ENCODE results near the gene ANK3.

Gene ANK3

DNA sequence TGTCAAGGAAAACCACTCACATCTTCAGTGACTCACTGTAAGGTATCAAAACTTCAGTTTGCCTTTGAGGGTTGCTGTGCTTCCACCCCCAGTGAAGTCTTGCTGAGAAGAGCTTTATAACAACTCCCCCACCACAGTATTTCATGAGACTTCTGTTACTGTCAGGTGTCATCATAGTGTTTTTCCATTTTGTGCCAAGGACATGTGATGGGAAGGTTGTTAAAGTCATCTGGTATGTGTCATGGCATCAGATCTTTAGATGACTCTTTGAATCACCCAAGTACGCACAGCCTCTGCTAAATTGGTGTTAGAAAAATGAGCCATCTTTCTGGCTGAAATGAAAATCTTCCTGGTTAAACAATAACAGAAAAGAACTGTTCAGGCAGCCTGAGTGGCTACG is 368.3 kb downstream of the ANK3 start:
- DNase-seq = no peak

DNA sequence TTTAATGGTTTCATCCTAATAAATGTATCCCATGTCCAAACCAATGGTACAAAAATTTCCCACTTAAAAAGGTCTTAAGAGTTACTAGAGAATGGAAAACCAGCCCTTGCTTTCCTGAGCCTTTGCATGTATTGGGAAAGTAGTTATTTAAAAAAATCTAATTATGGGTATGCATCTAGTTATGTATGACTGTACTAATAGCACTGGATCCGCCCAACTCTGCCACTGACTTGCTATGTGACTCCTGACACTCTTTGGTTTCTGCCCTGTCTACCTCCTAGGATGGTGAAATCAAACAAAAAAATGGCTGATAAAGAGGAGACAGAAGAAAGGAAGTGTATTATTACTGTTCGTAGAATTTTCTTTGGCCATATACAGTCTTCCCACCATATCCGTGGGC is 372.9 kb downstream of the ANK3 start:
- DNase-seq = no peak

DNA sequence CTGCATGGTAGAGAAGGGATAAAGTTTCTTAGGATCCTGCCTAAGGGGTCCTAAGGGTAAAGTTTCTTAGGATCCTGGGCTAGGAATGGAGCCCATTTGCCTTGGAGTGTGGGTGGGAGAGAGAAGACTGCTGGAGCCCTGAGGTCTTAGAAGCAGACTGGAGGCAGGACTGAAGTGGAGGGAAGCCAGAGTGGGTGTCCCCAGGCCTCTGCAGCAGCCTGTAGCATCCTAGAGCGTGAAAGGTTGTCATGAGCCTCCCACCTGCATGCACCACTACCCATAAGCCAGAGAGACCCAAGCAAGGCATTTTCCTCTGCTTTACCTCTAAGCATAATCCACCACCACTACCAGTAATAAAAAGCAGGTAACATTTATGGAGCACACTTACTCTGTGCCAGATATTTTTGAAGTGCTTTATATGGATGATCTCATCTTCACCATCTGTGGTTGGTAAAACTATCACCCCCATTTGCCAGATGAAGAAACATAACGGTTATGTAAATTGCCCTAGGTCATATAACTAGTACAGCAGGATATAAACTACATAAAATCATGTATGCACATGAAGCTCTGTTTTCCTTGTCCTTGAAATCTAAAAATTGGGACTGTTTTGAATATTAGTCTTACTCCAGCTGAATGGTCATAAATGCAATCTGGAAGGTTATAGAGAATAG is 379.8 kb downstream of the ANK3 start:
- no peak for DNase-seq

DNA sequence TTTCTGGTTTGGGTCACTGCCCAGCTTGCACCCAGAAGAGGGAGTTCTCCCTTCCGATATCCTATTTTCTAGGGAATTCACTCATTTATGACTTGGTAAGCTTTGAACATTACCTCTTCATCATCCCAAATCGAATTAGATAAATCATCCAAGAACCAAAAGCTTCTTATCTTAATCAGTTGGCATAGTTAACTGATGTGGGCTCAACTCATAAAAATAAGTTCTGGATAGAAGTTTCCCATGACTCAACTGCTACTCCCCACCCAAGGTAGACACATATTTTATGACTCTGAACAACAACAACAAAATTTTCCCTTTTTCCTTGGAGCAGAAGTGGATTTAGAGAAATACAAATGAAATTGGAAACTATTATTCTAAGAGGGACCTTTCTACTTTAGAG is 380.4 kb downstream of the ANK3 start:
- no peak for DNase-seq

DNA sequence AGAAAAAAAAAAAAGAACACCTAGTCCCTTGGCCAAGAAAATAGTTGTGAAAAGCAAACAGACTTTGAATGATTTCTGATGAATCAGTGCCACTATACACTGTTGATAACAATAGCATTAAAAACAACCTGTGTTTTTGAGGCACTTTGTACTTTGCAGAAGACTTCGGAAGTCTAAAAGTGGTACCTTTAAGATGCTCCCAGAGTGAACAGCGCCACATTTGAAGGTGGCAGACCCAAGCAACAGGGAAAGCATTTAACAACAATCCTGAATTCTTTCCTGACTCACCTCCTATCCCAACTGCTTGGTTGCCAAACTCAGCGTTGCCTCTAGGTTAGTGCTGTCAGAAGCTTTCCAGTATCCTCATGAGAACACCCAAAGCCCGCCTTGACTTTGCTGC is 380.9 kb downstream of the ANK3 start:
- DNase-seq = no peak

DNA sequence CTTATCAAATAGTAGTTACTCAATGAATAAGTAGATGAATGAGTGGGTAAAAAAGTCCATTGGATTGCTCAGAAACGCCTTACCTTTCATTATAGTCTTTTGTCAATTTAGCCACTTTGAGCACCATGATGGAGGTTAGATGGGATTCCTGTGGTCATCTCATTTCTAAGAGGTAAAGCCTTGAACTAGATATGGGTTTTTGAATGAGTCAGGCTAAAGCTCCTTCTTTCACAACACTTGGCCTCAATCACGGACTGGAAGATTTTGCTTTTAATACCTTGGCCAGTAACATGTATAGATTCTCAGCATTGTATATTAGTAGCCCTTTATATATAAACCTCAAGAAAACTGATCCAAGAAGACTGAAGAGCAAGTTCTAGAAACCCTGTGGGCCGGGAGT is 383.6 kb downstream of the ANK3 start:
- no peak for DNase-seq

DNA sequence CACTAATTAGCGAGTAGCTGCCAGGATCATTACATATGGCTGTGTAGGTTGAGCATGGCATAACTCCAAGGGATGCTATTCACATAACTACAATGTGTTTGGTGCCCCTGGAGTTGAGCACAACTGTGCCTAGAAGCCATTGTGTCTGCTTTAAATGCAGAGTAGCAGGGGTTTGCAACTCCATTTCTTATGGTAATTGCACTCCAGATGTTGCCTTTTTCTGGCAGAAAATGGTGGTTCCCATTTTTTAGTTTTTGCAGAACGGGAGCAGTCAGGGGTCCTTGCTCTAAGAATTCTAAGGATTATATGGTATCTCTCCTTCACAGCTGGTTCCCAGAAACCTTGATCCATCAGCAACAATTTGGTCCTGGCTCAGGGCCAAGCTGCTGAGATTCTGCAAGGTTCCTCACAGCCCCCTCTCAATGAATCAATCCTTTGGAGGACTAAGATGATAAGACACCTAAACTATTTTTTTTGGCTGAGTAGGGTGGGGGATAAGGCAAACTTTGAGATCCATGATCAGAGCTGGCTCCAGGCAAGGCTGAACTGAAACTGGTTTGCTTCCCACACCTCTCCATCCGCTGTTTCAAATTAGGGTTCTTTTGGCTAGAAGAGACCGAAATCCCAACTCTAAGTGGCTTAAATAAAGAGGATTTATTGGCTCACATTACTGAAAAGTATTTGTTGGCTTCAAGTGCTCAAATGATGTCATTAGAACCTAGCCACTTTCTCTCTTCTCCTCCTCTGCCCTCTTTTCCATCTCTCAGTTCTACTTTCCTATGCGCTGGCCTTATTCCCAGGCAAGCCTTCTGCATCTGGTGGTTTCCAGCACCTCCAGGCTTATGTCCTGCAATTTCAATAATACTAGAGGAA is 385.8 kb downstream of the ANK3 start:
- no peak for DNase-seq

DNA sequence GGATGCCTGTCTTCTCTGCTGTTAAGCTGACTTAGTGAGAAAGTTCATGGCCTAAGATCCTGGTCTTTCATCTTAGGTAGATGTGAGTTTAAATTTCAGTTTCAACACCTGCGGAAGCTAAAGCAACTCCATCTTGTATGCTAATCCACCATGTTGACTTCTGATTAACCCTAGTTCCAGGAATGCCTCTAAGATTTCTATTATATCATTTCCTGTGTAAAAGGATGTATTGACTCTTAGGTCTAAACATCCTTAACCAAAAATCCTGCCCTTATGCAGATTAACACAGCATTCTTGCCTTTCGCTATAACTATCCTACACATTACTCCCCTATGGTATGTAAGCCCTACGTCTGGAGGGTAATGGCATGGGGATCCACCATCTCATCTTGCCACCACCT is 388.9 kb downstream of the ANK3 start:
- DNase-seq = no peak

DNA sequence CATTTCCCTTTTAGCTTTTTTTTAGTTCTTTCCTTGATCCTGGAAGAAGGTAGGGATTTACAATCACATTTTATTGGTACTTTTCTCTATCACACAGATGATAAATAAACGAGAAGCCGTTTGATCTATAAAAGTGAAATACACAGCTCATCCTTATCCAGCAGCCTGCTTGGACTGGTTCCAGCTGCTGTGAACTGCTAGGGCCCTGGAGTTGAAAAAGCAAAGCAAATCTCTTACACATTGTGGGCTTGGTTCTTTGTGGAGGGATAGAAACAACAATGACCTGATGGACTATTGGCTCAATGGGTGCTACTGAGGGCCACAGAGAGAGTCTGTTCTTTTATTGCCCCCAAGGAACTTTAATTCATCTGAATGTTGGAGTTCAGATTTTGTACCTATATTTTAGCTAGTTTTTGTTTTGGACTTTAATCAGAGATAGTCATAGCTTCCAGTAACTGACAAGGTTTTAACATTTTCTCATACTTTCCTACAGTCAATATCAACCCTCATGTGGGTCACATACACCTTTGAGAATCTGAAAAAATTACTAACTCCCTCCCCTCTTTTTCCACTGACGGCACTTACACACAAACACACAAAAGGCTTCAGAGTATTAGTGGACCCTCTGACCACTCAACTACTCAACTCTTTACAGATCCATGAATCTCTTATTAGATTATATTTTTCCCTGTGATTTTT is 391.7 kb downstream of the ANK3 start:
- DNase-seq = no peak

DNA sequence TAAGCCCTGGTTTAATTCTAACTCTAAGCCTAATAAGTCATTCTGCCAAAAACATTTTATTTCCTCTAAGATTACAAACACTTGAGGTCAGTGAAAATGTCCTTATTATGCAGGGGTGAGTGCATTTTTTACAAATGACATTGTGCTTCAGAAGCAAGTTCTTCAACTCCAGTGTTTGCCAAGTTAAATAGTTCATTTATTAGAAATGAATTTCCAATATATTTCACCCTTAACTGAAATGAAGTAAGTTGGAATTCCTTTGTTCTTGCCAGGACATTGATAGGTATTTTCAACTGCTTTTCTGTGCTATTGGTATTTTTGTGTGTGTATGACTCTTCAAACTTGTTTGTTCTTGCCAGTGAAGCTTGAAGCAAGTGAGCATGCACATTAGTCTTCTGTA is 393.8 kb downstream of the ANK3 start:
- no peak for DNase-seq

DNA sequence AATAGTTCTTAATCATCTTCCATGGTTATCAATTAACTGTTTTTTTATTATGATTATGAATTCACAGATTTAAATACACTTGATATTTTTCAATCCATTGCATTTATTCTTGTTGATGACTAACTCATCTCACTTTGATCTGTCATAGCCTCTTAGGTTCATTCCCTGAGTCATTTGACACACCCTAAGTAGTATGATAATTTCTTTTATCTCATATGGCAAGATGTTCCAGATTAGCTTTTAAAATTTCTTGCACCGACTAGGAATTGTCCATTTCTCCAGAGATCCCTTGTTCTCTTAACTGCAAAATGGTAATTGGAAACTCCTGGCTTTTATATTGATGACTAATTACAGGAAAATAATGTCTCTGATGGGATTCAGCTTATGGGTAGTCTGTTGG is 395.7 kb downstream of the ANK3 start:
- DNase-seq = no peak

DNA sequence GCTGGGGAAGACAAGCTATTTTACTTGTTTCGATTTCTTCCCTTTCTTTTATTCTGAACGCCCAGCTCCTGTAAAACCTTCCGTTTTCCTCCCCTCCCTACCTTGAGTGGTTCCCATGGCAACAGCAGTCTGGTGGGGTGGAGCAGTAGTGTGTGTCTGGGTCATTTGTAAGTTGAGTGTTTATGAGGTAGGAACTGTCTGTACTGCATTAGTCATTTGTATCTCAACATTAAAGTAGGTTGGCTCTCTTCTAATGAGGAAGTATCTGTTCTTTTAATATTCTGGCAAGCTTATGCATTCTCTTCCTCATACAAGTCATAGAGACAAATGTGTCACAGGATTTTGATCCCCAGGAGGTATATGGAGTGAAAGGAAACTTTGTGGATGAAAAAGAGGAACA is 398.0 kb downstream of the ANK3 start:
- DNase-seq = peak; percentile 55 to 74

DNA sequence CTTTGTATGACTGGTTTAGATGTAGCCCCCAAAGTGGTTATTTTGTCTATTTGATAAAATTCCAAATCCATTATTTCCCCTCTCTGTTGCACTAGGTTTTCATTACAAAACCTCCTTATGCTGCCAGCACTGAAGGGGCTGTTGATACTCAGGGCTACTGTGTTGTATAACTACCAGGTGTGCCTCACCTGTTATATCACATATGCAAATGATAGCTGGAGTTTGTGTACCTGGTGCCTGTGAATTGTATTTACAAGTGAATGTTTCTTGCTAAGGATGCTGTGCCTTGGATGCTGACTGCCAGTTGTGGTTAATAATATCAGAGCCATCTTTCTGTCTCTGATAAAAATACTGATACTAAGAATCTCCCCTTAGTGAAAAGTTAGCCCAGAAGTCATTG is 398.6 kb downstream of the ANK3 start:
- peak in 1 of 2 experiments; percentile 34 for DNase-seq

DNA sequence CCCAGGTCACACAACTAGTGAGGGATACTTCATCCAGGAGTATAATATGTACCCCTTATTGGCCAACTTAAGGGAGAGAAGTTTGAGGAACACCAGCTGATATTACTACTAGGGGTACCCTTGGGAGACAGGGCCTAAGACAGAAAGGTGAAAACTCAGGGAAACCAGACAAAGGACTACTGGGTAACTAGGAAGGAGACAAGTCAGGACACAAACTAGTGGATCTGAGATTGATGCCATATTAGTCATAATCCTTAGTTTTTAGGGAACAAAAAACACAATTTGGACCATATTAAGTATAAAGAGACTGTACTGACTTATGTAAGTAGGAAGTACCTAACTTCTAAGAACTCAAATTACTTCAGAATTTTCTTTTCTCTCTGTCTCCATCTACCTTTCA is 404.0 kb downstream of the ANK3 start:
- DNase-seq = no peak

DNA sequence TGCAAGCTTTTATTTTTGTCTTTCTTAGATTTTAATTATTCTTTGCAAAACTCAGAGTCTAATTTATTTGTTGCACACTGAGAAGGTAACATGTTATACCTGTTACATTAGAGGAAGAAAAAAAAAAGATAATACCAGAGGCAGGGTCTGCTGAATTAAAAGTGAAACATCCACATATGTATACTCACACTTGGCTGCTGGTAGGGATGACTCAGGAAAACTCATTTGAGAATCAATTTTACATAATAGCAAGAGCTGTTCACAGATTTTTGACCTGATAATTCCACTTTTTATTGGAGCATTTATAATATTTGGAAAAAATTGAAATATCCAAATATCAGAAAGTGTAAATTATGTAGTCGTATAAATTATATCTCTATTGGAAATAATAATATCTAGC is 405.3 kb downstream of the ANK3 start:
- DNase-seq = no peak

DNA sequence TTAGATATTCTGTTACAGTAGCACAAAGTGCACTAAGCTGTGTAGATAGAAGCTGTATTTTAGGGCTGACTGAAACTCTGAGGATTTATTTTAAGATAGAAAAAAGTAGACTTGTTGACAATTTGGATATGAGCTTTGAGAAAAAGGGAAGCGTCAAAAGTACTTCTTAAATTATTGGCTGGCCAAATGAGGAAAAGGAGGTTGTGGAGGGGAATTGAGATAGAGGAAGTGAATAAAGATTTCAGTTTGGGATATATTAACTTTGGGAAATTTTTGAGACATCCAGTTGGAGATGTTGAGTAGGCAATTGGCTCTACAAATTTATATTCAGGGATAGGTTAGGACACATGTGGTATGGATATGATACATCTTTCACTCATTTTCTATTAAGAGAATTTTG is 409.3 kb downstream of the ANK3 start:
- DNase-seq = no peak

DNA sequence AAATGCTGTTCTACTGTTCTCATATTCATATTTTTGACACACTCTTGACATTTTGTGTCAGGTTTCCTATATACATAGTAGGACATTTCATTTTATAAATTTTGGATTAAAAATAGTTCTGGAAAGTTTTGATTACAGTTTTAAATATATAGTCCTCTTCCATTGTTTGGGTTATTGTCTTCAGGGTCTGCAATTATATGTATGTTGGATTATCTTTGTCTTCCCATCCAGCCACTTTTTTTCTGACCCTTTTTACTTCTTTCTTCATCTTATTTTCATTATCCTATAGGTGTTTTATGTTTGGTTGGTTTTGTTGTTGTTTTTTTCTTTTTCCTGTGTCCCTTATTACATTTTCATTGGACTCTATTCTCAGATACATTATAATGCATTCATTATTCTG is 412.2 kb downstream of the ANK3 start:
- no peak for DNase-seq

DNA sequence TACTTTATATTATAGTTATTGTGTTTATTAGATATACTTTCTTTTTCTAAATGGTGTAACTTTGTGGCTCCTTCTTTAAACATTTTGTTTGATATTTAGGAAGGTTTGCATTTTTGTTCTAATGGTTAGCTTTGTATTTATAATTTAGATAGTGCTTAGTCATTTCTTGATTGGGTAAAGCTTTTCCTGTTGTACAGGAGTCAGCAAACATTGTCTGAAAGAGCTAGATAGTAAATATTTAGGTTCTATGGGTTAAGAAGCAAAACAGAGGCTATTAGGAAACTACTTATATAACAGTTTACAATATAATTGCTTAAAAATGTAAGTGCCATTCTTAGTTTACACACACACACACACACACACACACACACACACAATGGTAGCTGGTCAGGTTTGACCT is 412.8 kb downstream of the ANK3 start:
- no peak for DNase-seq
